ENCODE data around the gene TNFRSF1A.
A peak's percentile ranks its signal among the peaks of the same experiment; 100 is the strongest.
"Not testable (repeated sequence)": the region's sequence is repeated elsewhere in the genome, so short reads cannot be mapped to it uniquely, and the experiment has no call there.

The TNFRSF1A gene

GRCh38 chr12:6347367-6348338 lies 5.8 kb upstream of the TNFRSF1A start:
- Histone ChIP-seq H3K4me3 (ENCODE audit: low read length) (no peak overlapping the region), H3K27ac (ENCODE audit: low read length) (no peak overlapping the region), H3K9me3 (ENCODE audit: insufficient read depth, low read depth, low read length) (no peaks in the 10 kb centered on the region), H3K4me1 (ENCODE audit: insufficient read depth, low read length) (peaks cover 8% of the 10 kb centered on the region; the same call in 1 of the 2 replicates), H3K36me3 (ENCODE audit: insufficient read depth, low read depth, low read length) (peaks cover 28% of the 10 kb centered on the region), H3K9ac (ENCODE audit: low read depth, low read length) (no peak overlapping the region), H3K27me3 (ENCODE audit: insufficient read depth, low read length) (no peaks in the 10 kb centered on the region)

GRCh38 chr12:6346942-6347341 lies 5.1 kb upstream of the TNFRSF1A start:
- Histone ChIP-seq H3K27me3 (ENCODE audit: insufficient read depth, low read length) (no peaks in the 10 kb centered on the region), H3K27ac (ENCODE audit: low read length) (no peak overlapping the region), H3K9ac (ENCODE audit: low read depth, low read length) (no peak overlapping the region), H3K4me1 (ENCODE audit: insufficient read depth, low read length) (peaks cover 12% of the 10 kb centered on the region; the same call in 1 of the 2 replicates), H3K9me3 (ENCODE audit: insufficient read depth, low read depth, low read length) (no peaks in the 10 kb centered on the region), H3K36me3 (ENCODE audit: insufficient read depth, low read depth, low read length) (peaks cover 28% of the 10 kb centered on the region), H3K4me3 (ENCODE audit: low read length) (no peak overlapping the region)

GRCh38 chr12:6346235-6346832 lies 4.5 kb upstream of the TNFRSF1A start:
- Histone ChIP-seq H3K4me1 (ENCODE audit: insufficient read depth, low read length) (peaks cover 12% of the 10 kb centered on the region; the same call in 1 of the 2 replicates), H3K27ac (ENCODE audit: low read length) (no peak overlapping the region), H3K9me3 (ENCODE audit: insufficient read depth, low read depth, low read length) (no peaks in the 10 kb centered on the region)

GRCh38 chr12:6345319-6346091 lies 3.6 kb upstream of the TNFRSF1A start:
- Histone ChIP-seq H3K9me3 (ENCODE audit: insufficient read depth, low read depth, low read length) (no peaks in the 10 kb centered on the region), H3K27me3 (ENCODE audit: insufficient read depth, low read length) (no peaks in the 10 kb centered on the region), H3K9ac (ENCODE audit: low read depth, low read length) (no peak overlapping the region; the same call in 1 of the 2 replicates), H3K4me1 (ENCODE audit: insufficient read depth, low read length) (peaks cover 12% of the 10 kb centered on the region; the same call in 1 of the 2 replicates), H3K27ac (ENCODE audit: low read length) (no peak overlapping the region), H3K36me3 (ENCODE audit: insufficient read depth, low read depth, low read length) (peaks cover 25% of the 10 kb centered on the region), H3K4me3 (ENCODE audit: low read length) (no peak overlapping the region)

More at GRCh38 chr12:6346235-6346832, 4.5 kb upstream of the TNFRSF1A start:
- Histone ChIP-seq H3K9ac (ENCODE audit: low read depth, low read length) (no peak overlapping the region), H3K27me3 (ENCODE audit: insufficient read depth, low read length) (no peaks in the 10 kb centered on the region), H3K36me3 (ENCODE audit: insufficient read depth, low read depth, low read length) (peaks cover 28% of the 10 kb centered on the region), H3K4me3 (ENCODE audit: low read length) (no peak overlapping the region)

GRCh38 chr12:6344101-6344660 lies 2.3 kb upstream of the TNFRSF1A start:
- H3K9me3 ChIP-seq (ENCODE audit: insufficient read depth, low read depth, low read length); H3K4me3 ChIP-seq (ENCODE audit: low read length); H3K9ac ChIP-seq (ENCODE audit: low read depth, low read length); H3K27ac ChIP-seq (ENCODE audit: low read length); H3K27me3 ChIP-seq (ENCODE audit: insufficient read depth, low read length): not testable (repeated sequence)
- Histone ChIP-seq H3K36me3 (ENCODE audit: insufficient read depth, low read depth, low read length) (peaks cover 23% of the 10 kb centered on the region), H3K4me1 (ENCODE audit: insufficient read depth, low read length) (peaks cover 21% of the 10 kb centered on the region; the same call in 1 of the 2 replicates)

GRCh38 chr12:6343518-6343917 lies 1.6 kb upstream of the TNFRSF1A start:
- peaks cover 27% of the 10 kb centered on the region; the same call in 1 of the 2 replicates for H3K4me1 ChIP-seq (ENCODE audit: insufficient read depth, low read length)

GRCh38 chr12:6342140-6342889 lies 439 bp upstream of the TNFRSF1A start:
- Histone ChIP-seq H3K27me3 (ENCODE audit: insufficient read depth, low read length) (no peaks in the 10 kb centered on the region), H3K9ac (ENCODE audit: low read depth, low read length) (peak overlapping the region; percentile 92; the same call in 1 of the 2 replicates), H3K9me3 (ENCODE audit: insufficient read depth, low read depth, low read length) (no peaks in the 10 kb centered on the region), H3K4me3 (ENCODE audit: low read length) (peak overlapping the region; percentile 91), H3K27ac (ENCODE audit: low read length) (peak overlapping the region; percentile 15), H3K36me3 (ENCODE audit: insufficient read depth, low read depth, low read length) (peaks cover 7% of the 10 kb centered on the region), H3K4me1 (ENCODE audit: insufficient read depth, low read length) (peaks cover 39% of the 10 kb centered on the region)

More at GRCh38 chr12:6343518-6343917, 1.6 kb upstream of the TNFRSF1A start:
- Histone ChIP-seq H3K36me3 (ENCODE audit: insufficient read depth, low read depth, low read length) (peaks cover 16% of the 10 kb centered on the region), H3K9me3 (ENCODE audit: insufficient read depth, low read depth, low read length) (no peaks in the 10 kb centered on the region), H3K9ac (ENCODE audit: low read depth, low read length) (no peak overlapping the region), H3K27ac (ENCODE audit: low read length) (no peak overlapping the region), H3K4me3 (ENCODE audit: low read length) (no peak overlapping the region), H3K27me3 (ENCODE audit: insufficient read depth, low read length) (no peaks in the 10 kb centered on the region)

- peaks cover 46% of the 10 kb centered on the region for H3K4me1 ChIP-seq (ENCODE audit: insufficient read depth, low read length)
- H3K9me3 ChIP-seq (ENCODE audit: insufficient read depth, low read depth, low read length) = no peaks in the 10 kb centered on the region
- peak overlapping the region; percentile 92; the same call in 1 of the 2 replicates for H3K9ac ChIP-seq (ENCODE audit: low read depth, low read length)
- H3K27ac ChIP-seq (ENCODE audit: low read length) = peak overlapping the region; percentile 68
- no peaks in the 10 kb centered on the region for H3K36me3 ChIP-seq (ENCODE audit: insufficient read depth, low read depth, low read length)
- H3K27me3 ChIP-seq (ENCODE audit: insufficient read depth, low read length) = no peaks in the 10 kb centered on the region
- H3K4me3 ChIP-seq (ENCODE audit: low read length) = peak overlapping the region; percentile 91
These were observed 995 bp downstream of the TNFRSF1A start for GRCh38 chr12:6340745-6341416.

GRCh38 chr12:6340032-6340638 lies 1.7 kb downstream of the TNFRSF1A start:
- Histone ChIP-seq H3K4me3 (ENCODE audit: low read length) (peak overlapping the region; percentile 91), H3K9ac (ENCODE audit: low read depth, low read length) (peak overlapping the region; percentile 92; the same call in 1 of the 2 replicates), H3K36me3 (ENCODE audit: insufficient read depth, low read depth, low read length) (no peaks in the 10 kb centered on the region), H3K9me3 (ENCODE audit: insufficient read depth, low read depth, low read length) (no peaks in the 10 kb centered on the region), H3K27ac (ENCODE audit: low read length) (no peak overlapping the region), H3K4me1 (ENCODE audit: insufficient read depth, low read length) (peaks cover 53% of the 10 kb centered on the region), H3K27me3 (ENCODE audit: insufficient read depth, low read length) (no peaks in the 10 kb centered on the region)

GRCh38 chr12:6338955-6339354 lies 2.9 kb downstream of the TNFRSF1A start:
- no peak overlapping the region; the same call in 1 of the 2 replicates for H3K9ac ChIP-seq (ENCODE audit: low read depth, low read length)
- no peak overlapping the region for H3K27ac ChIP-seq (ENCODE audit: low read length)
- H3K9me3 ChIP-seq (ENCODE audit: insufficient read depth, low read depth, low read length) = no peaks in the 10 kb centered on the region
- no peaks in the 10 kb centered on the region for H3K27me3 ChIP-seq (ENCODE audit: insufficient read depth, low read length)
- H3K4me1 ChIP-seq (ENCODE audit: insufficient read depth, low read length) = peaks cover 58% of the 10 kb centered on the region
- H3K4me3 ChIP-seq (ENCODE audit: low read length) = peak overlapping the region; percentile 91; the same call in 1 of the 2 replicates
- peaks cover 10% of the 10 kb centered on the region; the same call in 1 of the 2 replicates for H3K36me3 ChIP-seq (ENCODE audit: insufficient read depth, low read depth, low read length)

Data from iPS-20b (cell line).